ENCODE results near the gene FSD2.

GRCh38 chr15:82739086-82739485 lies 66.8 kb downstream of the FSD2 start:
- TF ChIP-seq, protein P1, sequence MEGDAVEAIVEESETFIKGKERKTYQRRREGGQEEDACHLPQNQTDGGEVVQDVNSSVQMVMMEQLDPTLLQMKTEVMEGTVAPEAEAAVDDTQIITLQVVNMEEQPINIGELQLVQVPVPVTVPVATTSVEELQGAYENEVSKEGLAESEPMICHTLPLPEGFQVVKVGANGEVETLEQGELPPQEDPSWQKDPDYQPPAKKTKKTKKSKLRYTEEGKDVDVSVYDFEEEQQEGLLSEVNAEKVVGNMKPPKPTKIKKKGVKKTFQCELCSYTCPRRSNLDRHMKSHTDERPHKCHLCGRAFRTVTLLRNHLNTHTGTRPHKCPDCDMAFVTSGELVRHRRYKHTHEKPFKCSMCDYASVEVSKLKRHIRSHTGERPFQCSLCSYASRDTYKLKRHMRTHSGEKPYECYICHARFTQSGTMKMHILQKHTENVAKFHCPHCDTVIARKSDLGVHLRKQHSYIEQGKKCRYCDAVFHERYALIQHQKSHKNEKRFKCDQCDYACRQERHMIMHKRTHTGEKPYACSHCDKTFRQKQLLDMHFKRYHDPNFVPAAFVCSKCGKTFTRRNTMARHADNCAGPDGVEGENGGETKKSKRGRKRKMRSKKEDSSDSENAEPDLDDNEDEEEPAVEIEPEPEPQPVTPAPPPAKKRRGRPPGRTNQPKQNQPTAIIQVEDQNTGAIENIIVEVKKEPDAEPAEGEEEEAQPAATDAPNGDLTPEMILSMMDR (conservative IDR thresholded peaks at IDR 0.05) = no peak
- no peak for TF ChIP-seq EZH2 (IDR thresholded peaks at IDR 0.05; ENCODE audit: low read depth)
